Esophagus squamous epithelium (tissue), 5 donors: ENCODE results near the gene RSPO1. TPM values are rescaled to one million over a fixed set of nuclear protein-coding genes. Genes with fewer than 3 reads are reported as not detected.

Experiments used
- DNase-seq: peaks from one replicate; lab custom pipeline; 2025; lab: John Stamatoyannopoulos, UW
- H3K27ac ChIP-seq, 4 donors: fragments of 200-600 bp; sonication (generic); one replicate each; pipeline ENCODE4 v1.5.1; 2016 to 2019; ENCODE audit warnings: mild to moderate bottlenecking in 1 of 4
- H3K27me3 ChIP-seq, 4 donors: fragments of 200-600 bp; sonication (generic); 1 replicate in 3 of 4; 2 replicates in 1 of 4; pipeline versions ENCODE4 v1.5.1 to v1.6.0; 2017 to 2021; ENCODE audit warnings: antibody characterized with exemption in 1 of 4
- H3K36me3 ChIP-seq, 3 donors: fragments of 200-600 bp; sonication (generic); one replicate each; pipeline ENCODE4 v1.5.1; 2016 to 2019
- H3K4me1 ChIP-seq, 3 donors: fragments of 200-600 bp; sonication (generic); one replicate each; pipeline ENCODE4 v1.5.1; 2017 to 2019
- H3K4me3 ChIP-seq, 4 donors: fragments of 200-600 bp; sonication (generic); 1 replicate in 3 of 4; 2 replicates in 1 of 4; pipeline ENCODE4 v1.5.1; 2016 to 2019; ENCODE audit warnings: mild to moderate bottlenecking in 2 of 4, moderate library complexity in 1 of 4
- H3K9me3 ChIP-seq, 3 donors: fragments of 200-600 bp; sonication (generic); one replicate each; pipeline ENCODE4 v1.5.1; 2016 to 2019
- CTCF ChIP-seq, 6 experiments: fragments of 450-650 bp in 4 of 6; fragments of 200-600 bp in 2 of 6; sonication (generic) in 2 of 6; IDR thresholded peaks; one replicate each; pipeline ENCODE4 v1.5.1; 2016 to 2019; ENCODE audit warnings: antibody characterized with exemption in 6 of 6, mild to moderate bottlenecking in 4 of 6, moderate library complexity in 4 of 6
- POLR2A ChIP-seq, 4 donors: fragments of 450-650 bp; IDR thresholded peaks; one replicate each; pipeline ENCODE4 v1.6.1; 2017; ENCODE audit warnings: antibody characterized with exemption in 4 of 4, mild to moderate bottlenecking in 4 of 4, moderate library complexity in 3 of 4
- WGBS, 2 donors: methylation state at CpG; one replicate each; pipeline ENCODE4 v1.1.5; 2018; 5-methylcytosine and 5-hydroxymethylcytosine counted together
- intact Hi-C: fragments of 100-400 bp; cut with DNase I; formaldehyde crosslinking; loops from one replicate; pipeline ENCODE4 v1.15.0; 2022
- total RNA-seq, 4 donors: library from RNA; depleted of rRNA; stranded (reverse); fragments of >200 nt; gene quantifications; one replicate each; pipeline ENCODE4 v1.1.0, GENCODE V29; 2016
- donor health status: DM: yes; HTN: yes; CAD: no.

RSPO1 gene
- total RNA-seq, 4 donors from 2014 or later, result 0.49 to 6.1 (median 2.4) TPM

- Histone ChIP-seq H3K4me1 (peaks cover 6 to 24% (median 10%) of the 10 kb centered on the region in 3 donors), H3K4me3 (no peak overlapping the region), H3K9me3 (peaks cover 0 to under 1% (median 0%) of the 10 kb centered on the region in 3 donors), H3K27me3 (peaks cover 15 to 97% (median 26%) of the 10 kb centered on the region in 4 donors), H3K36me3 (no peaks in the 10 kb centered on the region), H3K27ac (no peak overlapping the region)
- 60 to 64% methylated on average over 3 of the region's 6 CpGs for WGBS, 2 donors
- intact Hi-C loops, result no loop called here
- no peak for DNase-seq
- TF ChIP-seq POLR2A (IDR thresholded peaks at IDR 0.05) (no peak), CTCF (IDR thresholded peaks at IDR 0.05) (no peak)
Observed at GRCh38 chr1:37636435-37636834, 1.7 kb upstream of the RSPO1 start.

DNA sequence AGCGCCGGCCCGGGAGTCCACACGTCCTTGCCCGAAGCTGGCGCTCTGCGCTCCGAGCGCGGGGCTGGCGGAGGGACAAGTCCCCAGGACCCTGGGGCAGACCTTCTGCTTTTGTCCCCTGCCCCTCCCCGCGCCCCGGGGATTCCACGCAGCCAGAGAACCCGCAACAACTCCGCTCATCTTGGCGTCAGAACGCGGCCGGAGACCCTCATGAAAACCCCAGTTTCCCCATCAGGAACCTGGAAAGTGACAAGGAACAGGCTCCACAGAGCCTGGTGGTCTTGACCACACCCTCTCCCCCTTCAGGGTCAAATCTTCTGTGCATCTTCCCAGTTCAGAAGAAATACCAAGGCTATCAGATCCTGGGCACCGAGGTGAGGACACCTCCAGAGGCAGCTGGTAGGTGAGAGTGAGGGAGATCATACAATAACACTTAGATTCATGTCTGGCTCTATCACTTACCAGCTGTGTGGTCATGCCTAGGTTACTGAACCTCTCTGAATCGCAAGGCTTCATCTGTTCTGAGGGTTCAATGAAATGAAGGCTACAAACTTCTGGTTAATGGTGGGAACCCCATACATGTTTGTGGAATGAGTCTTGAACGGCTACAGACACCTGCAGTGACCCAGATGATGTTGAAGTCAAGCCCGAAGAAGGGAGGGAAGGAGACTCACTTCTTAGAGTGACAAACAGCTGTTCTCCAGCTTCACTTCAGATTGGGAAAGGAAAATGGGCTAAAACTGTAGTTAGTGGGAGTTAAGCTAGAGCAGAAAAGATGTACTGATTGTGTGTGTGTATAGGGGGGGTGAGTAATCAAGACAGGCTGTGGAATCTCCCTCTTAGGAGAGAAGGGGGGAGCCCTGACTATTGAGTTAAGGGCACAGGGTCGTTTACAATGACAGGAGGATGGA, 555 bp upstream of the RSPO1 start:
- Histone ChIP-seq H3K27me3 (peaks cover 15 to 98% (median 30%) of the 10 kb centered on the region in 4 donors), H3K4me3 (peak overlapping the region; percentile 16 to 68 (median 41)), H3K9me3 (no peaks in the 10 kb centered on the region), H3K27ac (peak overlapping the region in 3 of 4 donors; percentile 9 to 71 (median 67)), H3K4me1 (peaks cover 6 to 27% (median 10%) of the 10 kb centered on the region in 3 donors), H3K36me3 (no peaks in the 10 kb centered on the region)
- 18 to 27% methylated on average over 4 of the region's 26 CpGs for WGBS, 2 donors
- DNase-seq, result no peak
- intact Hi-C loops, result no loop called here
- no peak for TF ChIP-seq CTCF (IDR thresholded peaks at IDR 0.05)
- no peak for TF ChIP-seq POLR2A (IDR thresholded peaks at IDR 0.05)

- 0% methylated on average over 1 of the region's 20 CpGs; no CpG with 5 or more reads in 1 of the 2 donors for WGBS, 2 donors
- Histone ChIP-seq H3K9me3 (no peaks in the 10 kb centered on the region), H3K36me3 (no peaks in the 10 kb centered on the region), H3K4me3 (peak overlapping the region; percentile 16 to 68 (median 41)), H3K27me3 (peaks cover 15 to 100% (median 32%) of the 10 kb centered on the region in 4 donors), H3K4me1 (peaks cover 6 to 29% (median 10%) of the 10 kb centered on the region in 3 donors), H3K27ac (peak overlapping the region in 3 of 4 donors; percentile 30 to 71 (median 67))
- DNase-seq, result no peak
- intact Hi-C loops, result no loop called here
- TF ChIP-seq CTCF (IDR thresholded peaks at IDR 0.05) (no peak), POLR2A (IDR thresholded peaks at IDR 0.05) (no peak)
Observed at GRCh38 chr1:37633938-37634243, 801 bp downstream of the RSPO1 start.

DNA sequence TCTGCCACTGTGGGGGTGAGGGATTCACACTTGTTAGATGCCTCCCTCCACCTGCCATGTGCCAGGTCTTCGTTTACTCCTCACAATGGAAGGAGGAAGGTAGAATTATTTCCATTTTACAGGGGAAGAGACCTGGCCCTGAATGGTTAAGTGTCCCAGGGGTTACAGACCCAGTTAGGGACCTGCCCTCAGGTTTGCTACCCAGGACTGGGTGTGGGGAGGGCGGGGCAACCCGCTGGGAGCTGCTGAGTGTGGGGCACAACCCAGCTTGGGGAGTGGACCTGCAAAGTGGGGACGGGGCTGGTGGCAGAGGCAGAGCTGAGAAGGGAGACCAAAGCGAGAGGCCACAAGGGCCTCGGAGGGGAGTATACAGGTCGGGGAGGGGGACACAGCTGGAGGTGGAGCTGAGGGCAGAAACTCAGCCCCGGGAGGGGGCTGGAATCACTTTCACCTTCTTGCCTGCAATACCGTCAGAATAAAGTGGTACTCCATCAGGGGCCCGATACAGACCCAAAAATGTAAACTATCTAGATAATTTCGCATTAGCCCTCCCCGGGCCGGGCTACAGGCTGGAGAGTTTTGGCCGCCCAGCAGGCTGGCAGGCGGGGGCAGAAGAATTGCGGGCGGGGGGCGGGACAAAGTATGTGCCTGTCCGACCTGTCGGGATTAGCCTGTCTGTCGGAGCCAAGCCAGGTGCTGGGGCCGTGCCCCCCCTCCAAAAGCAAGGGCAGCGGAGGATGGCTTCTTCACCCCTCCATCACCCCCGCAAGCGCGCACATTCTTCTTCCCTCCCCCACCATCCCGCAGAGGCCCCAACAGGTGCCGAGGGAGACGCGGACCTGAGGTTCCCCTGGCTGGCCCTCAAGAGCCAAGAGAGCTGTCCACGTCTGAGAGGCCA, 1.4 kb downstream of the RSPO1 start:
- no peaks in the 10 kb centered on the region for H3K36me3 ChIP-seq
- peak overlapping the region in 3 of 4 donors; percentile 38 to 68 (median 44) for H3K4me3 ChIP-seq
- no peaks in the 10 kb centered on the region for H3K9me3 ChIP-seq
- peaks cover 6 to 29% (median 10%) of the 10 kb centered on the region in 3 donors for H3K4me1 ChIP-seq
- no peak for TF ChIP-seq CTCF (IDR thresholded peaks at IDR 0.05)
- TF ChIP-seq POLR2A (IDR thresholded peaks at IDR 0.05), result no peak
- H3K27ac ChIP-seq, result no peak overlapping the region
- intact Hi-C loops, result no loop called here
- 6 to 18% methylated on average over 9 to 11 of the region's 31 CpGs for WGBS, 2 donors
- peaks cover 15 to 100% (median 32%) of the 10 kb centered on the region in 4 donors for H3K27me3 ChIP-seq
- DNase-seq, result no peak
